GM19035 (cell line): ENCODE data around the gene CD244.
"Not testable (repeated sequence)": the region's sequence is repeated elsewhere in the genome, so short reads cannot be mapped to it uniquely, and the experiment has no call there.

Experiments
- ATAC-seq: cut with Tn5 transposase; IDR thresholded peaks from one replicate; pipeline ENCODE4 v1.9.1; 2021; ENCODE audit not compliant: unreplicated experiment

The CD244 gene

DNA sequence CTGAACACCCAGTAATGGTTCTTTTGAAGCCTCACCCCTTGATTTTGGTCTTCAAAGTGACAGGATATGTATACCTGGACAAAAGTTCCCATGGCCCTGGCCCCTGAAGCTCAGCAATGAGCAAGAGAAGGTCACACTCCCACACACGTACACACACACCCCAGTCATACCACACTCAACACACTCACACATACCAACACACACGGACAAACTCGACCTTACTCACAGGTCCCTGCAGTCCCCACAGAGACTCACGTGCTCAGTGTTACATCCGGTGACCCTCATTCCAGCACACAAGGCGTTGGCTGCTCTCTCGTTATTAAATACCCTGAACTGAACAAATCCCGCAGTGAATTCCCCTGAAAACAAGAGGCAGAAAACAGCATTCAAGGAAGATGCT lies 16.4 kb upstream of the CD244 start:
- ATAC-seq = no peak

GRCh38 chr1:160877221-160877620 lies 14.5 kb upstream of the CD244 start:
- ATAC-seq = no peak

GRCh38 chr1:160876311-160876710 lies 13.6 kb upstream of the CD244 start:
- ATAC-seq = no peak

DNA sequence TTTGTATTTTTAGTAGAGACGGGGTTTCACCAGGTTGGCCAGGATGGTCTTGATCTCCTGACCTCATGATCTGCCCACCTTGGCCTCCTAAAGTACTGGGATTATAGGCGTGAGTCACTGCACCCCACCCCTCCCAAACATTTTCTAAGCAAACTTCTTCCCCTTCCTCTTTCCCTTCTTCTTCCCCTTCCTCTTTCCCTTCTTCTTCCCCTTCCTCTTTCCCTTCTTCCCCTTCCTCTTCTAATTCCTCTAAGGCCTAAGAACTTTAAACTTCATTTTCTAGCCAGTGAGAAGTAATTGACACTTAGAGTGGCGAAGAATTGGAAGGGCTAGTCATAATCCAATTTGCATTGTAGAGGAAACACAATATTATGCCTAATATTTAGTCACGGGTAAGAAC lies 12.9 kb upstream of the CD244 start:
- not testable (repeated sequence) for ATAC-seq

- ATAC-seq = no peak
Observed at GRCh38 chr1:160874935-160875334, 12.2 kb upstream of the CD244 start.

DNA sequence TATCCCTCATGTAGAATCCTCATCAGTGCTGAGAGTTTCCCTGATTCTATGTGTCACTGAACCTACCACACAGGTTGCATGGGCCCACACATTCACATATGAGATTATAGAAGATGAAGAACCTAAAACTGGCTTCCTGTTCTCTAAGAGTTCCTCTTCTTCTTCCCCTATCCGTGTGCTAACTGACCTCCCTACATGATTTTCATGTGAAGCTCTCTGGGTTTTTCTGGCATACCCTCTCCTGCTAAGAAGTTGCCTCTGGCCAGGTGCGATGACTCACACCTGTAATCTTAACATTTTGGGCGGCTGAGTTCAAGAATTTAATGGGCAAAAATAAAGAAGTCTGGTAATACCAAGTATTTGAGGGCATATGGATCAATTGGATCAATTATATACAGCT lies 5.5 kb upstream of the CD244 start:
- ATAC-seq = no peak

DNA sequence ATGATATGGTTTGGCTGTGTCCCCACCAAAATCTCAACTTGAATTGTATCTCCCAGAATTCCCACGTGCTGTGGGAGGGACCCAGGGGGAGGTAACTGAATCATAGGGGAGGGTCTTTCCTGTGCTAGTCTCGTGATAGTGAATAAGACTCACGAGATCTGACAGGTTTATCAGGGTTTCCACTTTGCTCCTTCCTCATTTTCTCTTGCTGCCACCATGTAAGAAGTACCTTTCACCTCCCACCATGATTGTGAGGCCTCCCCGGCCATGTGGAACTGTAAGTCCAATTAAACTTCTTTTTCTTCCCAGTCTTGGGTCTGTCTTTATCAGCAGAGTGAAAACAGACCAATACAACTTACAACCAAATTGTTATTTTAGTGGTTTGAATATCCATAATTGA lies 5.0 kb upstream of the CD244 start:
- not testable (repeated sequence) for ATAC-seq

DNA sequence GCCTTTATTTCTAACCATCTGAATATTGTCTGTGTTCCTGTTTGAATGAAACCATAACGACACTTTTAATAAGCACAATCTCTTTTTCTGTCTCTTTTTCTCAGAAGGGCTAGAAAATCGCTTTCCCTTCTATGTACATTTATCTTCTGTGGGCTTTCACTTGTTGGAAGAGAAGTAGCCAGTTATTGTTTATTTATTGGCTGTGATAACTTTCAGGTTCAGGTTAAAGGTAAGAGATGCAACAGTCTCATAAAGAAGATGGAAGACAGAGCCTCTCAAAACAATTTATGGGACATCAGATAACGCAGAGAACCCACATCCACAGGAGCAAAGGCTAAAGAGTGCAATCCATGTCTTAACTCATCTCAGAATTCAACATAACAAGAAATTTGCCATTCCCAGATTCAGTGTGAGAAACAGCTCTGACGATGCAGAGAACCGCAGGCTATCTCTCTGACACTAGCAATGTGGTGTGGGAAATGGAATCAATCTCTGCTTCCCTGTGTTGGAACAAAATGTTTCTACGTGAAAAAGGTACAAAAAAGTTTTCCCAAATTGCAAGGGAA lies 4.1 kb upstream of the CD244 start:
- ATAC-seq = no peak

DNA sequence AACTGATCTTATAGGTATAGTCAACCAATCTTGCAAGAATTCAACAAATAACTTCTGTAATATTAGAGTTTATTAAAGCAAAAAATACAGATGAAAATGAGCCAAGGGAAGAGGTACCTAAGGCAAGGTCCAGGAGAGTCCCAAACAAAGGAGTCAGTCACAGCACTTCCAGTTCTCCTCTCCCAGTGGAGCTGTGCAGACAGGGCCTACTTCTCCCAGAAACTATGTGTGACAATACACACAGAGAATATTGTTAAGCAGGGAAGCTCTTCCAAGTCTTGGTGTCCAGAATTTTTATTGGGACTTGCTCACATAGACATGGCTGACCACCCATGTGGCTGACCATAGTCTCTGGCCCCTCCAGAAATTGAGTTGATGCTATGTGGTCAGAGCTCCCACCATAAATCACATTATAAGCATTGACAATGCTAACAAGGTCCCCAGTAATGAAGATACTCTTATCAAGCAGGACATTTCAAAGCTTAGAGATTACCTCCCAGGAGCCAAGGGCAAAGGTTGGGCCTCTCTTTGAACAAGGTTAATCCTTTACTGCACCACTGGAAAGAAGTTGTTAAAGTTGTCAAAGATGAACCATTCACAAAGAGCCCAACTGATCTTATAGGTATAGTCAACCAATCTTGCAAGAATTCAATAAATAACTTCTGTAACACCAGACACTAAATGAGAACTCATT lies 3.5 kb upstream of the CD244 start:
- ATAC-seq = no peak

DNA sequence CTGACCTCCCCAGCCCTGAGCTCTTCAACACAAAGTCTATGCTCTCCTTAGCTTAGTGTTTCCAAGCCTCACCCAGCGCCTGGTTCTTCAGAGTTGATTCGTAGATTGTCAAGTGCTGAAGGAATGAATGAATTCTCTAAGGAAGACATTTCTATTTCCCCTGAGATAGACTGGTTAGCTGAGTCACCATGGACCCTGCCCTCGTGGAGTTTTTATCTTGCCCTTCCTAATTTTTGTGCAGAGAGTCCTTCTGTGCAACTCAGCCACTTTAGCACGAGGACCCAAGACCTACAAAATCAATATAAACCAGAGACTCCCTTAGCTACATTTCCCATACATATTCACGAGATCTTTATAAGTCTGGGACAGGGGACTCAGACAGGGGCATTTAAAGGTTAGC lies 2.6 kb upstream of the CD244 start:
- no peak for ATAC-seq

GRCh38 chr1:160864173-160864572 lies 1.5 kb upstream of the CD244 start:
- no peak for ATAC-seq

- ATAC-seq = no peak
Observed at GRCh38 chr1:160863774-160864131, 1.1 kb upstream of the CD244 start.

DNA sequence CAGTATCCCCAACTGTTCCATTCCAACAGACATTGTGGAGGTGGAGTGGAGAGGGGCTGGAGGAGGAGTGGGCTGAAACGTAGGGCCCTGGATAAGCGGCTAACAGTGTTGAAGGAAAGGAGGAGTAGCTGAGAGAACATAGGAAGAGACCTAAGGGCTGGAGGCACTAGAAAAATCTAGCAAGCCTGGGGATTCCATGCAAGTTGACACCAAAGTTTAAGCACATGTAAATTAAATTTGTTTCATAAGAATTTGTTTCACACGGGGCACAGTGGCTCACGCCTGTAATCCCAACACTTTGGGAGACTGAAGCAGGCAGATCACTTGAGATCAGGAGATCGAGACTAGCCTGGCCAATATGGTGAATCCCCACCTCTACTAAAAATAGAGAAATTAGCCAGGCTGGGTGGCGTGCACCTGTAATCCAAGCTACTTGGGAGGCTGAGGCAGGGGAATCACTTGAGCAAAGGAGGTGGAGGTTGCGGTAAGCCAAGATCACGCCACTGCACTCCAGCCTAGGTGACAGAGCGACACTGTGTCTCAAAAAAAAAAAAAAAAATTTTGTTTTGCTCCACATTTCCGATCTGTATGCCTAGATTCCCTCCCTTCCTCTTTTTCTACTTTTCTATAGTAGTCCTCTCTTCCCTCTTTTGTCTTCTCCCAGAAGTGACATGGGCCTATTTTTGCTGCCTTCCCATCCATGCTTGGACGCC lies 530 bp upstream of the CD244 start:
- no peak for ATAC-seq

GRCh38 chr1:160860840-160861505 lies 1.7 kb downstream of the CD244 start:
- no peak for ATAC-seq

GRCh38 chr1:160859166-160859565 lies 3.5 kb downstream of the CD244 start:
- no peak for ATAC-seq

GRCh38 chr1:160858507-160858906 lies 4.2 kb downstream of the CD244 start:
- ATAC-seq = no peak

GRCh38 chr1:160858097-160858496 lies 4.6 kb downstream of the CD244 start:
- ATAC-seq = no peak

DNA sequence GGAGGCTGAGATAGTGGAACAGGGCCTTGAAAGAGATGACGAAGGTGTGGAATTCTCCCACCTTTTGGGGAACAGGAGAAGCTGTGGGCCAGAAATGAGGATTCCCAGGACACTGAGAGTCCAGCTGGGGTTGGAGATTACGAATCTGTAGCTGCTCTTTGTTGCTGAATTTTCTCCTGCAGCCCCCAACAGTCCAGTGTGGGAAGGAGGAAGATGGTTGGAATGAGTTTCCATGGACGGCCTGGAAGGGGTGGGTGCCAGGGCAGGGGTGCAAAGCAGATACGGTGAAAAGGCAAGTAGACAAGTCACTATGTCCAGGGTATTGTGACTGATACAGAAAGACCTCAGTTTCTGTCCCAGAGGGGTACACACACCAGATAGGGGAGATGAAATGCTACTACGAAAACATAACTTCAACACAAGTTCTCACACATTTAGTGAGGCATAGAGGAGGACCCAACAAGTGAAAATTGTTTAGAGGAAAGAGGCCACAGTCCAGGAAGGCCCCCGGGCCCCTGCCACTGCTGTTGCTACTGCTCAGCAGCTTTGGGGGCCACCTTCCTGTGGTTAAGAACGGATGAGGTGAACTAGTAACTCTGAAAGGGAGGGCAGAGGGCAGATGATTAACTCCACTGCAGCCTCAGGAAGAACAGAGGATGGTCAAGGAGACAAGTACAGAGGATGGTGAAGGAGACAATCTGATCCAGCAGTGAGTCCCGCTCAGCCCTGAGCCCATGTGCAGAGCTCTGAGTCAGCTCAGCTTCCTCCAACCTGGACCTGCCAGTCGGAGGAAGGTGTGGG lies 7.3 kb downstream of the CD244 start:
- ATAC-seq = peak; percentile 71

- no peak for ATAC-seq
Observed at GRCh38 chr1:160853754-160854153, 8.9 kb downstream of the CD244 start.

GRCh38 chr1:160853014-160853413 lies 9.7 kb downstream of the CD244 start:
- no peak for ATAC-seq

- no peak for ATAC-seq
Observed at GRCh38 chr1:160850993-160851392, 11.7 kb downstream of the CD244 start.
